ENCODE results near the gene DNER.
"Not testable (repeated sequence)": the region's sequence is repeated elsewhere in the genome, so short reads cannot be mapped to it uniquely, and the experiment has no call there.

Gene DNER

GRCh38 chr2:229409751-229410181, 304.6 kb downstream of the DNER start:
- in situ Hi-C loops (cut with MboI; ENCODE audit: low sequenced_read_pairs) = no loop called here

DNA sequence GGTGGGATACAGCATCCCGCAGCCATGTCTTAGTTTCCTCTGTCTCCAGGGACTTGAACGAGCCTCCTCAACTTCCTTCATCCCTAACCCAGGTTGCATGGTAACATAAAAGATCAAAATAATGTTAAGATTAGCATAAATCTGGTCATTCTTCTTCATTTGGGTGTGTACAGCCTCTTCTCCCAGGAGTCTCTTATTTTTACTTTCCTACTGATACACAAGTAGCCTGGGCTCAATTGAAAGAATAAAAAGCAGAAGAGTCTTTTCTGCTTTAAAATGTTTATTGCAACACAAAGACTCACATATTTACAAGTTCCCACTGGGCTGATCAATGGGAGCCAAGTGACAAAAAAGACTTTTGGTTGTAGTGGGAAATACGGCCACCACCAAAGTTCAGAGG, 305.4 kb downstream of the DNER start:
- in situ Hi-C loops (cut with MboI; ENCODE audit: low sequenced_read_pairs) = no loop called here

DNA sequence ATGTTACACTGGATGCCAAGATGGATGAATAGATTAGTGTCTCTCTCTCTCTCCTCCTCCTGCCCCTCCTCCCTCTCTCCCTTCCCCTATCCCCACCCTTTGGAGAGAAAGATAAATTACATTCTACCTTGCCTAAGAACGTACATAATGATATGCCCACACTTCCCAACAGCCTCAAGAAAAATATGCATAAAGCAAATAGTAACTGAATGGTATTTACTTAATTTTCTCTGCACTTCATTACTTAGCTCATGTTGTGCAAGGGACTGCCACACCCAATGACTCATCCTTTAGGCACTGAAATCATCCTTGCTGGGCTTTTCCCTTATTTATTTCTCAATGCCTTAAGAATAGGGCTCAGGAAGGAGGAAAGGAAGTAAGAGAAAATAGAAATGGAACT, 306.0 kb downstream of the DNER start:
- in situ Hi-C loops (cut with MboI; ENCODE audit: low sequenced_read_pairs) = no loop called here

DNA sequence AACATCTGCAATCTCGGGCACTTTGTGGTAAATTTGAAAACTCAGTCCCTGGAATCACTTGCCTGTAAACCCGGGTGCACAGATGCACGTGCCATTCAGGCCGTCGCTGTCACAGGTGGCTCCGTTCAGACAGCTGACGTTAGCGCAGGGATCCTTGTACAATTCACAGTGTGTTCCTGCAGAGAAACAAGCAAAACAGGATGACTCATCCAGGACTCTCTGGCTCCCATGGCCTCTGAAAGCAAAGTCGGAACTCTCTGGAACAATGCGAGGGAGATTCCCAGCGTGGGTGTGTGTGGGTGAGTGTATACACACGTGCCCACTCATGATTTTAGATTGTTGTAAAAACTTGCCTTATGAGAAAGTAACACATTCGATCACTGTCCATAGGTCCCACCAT, 307.2 kb downstream of the DNER start:
- in situ Hi-C loops (cut with MboI; ENCODE audit: low sequenced_read_pairs) = no loop called here

- in situ Hi-C loops (cut with MboI; ENCODE audit: low sequenced_read_pairs) = no loop called here
Observed at GRCh38 chr2:229405796-229406195, 308.6 kb downstream of the DNER start.

GRCh38 chr2:229403296-229403695, 311.1 kb downstream of the DNER start:
- in situ Hi-C loops (cut with MboI; ENCODE audit: low sequenced_read_pairs) = no loop called here

DNA sequence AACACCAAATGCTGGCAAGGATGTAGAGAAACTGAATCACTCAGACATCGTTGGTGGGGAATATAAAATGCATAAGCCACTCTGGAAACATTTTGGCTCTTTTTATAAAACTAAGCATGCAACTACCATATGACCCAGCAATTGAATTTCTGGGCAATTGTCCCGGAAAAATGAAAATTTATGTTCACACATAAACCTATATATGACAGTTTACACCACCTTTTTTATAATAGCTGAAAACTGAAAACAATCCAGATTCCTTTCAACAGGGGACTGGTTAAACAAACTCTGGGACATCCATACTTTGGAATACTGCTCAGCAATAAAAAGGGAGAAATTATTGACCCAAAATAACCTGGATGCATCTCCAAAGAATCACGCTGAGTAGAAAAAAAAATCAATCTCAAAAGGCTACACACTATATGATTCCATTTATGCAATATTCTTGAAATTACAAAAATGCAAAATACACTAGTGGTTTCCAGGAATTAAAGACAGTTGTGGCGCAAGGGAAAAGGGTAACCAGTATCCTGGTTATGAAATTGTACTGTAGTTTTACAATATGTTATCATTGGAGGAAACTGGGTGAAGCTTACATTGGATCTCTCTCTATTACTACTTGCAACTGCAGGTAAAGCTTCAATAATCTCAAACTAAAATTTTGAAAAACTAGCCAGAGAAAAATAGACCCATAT, 313.0 kb downstream of the DNER start:
- in situ Hi-C loops (cut with MboI; ENCODE audit: low sequenced_read_pairs) = no loop called here

GRCh38 chr2:229393926-229394325, 320.4 kb downstream of the DNER start:
- in situ Hi-C loops (cut with MboI; ENCODE audit: low sequenced_read_pairs) = no loop called here

GRCh38 chr2:229392196-229392595, 322.2 kb downstream of the DNER start:
- in situ Hi-C loops (cut with MboI; ENCODE audit: low sequenced_read_pairs) = no loop called here

GRCh38 chr2:229388731-229389130, 325.6 kb downstream of the DNER start:
- in situ Hi-C loops (cut with MboI; ENCODE audit: low sequenced_read_pairs) = no loop called here

DNA sequence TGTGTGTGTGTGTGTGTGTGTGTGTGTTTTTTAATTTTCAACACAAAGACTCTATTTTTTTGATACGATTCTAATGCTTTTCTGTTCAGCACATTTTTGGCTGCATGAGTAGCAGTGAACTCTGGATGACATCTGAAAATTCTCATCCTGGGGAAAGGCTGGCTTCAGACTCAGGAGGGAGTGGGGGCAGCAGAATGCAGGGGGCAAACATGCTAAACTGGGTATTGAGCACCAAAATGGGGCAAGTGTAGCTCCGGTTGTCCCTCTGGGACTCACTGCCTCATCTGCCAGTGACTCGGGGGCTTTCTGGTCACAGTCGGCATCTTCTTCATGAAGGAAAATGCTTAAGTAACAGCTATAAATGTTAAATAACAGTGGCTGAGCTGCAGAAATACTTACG, 326.5 kb downstream of the DNER start:
- in situ Hi-C loops (cut with MboI; ENCODE audit: low sequenced_read_pairs) = no loop called here

DNA sequence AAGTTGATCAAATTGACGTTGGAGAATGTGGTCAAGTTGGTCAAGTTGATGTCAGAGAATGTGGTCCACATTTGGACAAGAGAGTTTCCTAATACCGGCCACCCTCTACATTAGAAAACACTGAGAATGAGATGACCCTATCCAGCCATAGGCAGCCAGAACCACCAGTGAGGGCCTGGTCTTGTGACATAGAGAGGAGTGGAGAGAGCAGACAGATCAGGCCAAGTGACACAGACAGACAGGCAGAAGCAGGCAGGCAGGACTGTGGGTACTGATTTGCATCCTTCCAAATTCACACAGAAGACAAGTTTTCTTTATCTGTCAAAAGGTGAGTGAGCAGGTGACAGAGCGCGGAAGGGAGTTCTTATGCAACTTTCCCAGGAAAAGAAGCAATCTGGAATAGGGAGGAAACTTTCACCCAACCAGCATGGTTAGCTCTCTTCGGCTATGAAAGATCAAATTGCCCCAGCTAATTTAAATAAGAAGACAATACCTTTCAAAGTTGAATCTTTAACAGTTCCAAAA, 334.2 kb downstream of the DNER start:
- in situ Hi-C loops (cut with MboI; ENCODE audit: low sequenced_read_pairs) = no loop called here

GRCh38 chr2:229378386-229378785, 336.0 kb downstream of the DNER start:
- in situ Hi-C loops (cut with MboI; ENCODE audit: low sequenced_read_pairs) = no loop called here

GRCh38 chr2:229376866-229377265, 337.5 kb downstream of the DNER start:
- in situ Hi-C loops (cut with MboI; ENCODE audit: low sequenced_read_pairs) = no loop called here

- in situ Hi-C loops (cut with MboI; ENCODE audit: low sequenced_read_pairs) = no loop called here
Observed at GRCh38 chr2:229375251-229375650, 339.1 kb downstream of the DNER start.

GRCh38 chr2:229373311-229373710, 341.0 kb downstream of the DNER start:
- in situ Hi-C loops (cut with MboI; ENCODE audit: low sequenced_read_pairs) = not testable (repeated sequence)

GRCh38 chr2:229372207-229372606, 342.1 kb downstream of the DNER start:
- in situ Hi-C loops (cut with MboI; ENCODE audit: low sequenced_read_pairs) = no loop called here

DNA sequence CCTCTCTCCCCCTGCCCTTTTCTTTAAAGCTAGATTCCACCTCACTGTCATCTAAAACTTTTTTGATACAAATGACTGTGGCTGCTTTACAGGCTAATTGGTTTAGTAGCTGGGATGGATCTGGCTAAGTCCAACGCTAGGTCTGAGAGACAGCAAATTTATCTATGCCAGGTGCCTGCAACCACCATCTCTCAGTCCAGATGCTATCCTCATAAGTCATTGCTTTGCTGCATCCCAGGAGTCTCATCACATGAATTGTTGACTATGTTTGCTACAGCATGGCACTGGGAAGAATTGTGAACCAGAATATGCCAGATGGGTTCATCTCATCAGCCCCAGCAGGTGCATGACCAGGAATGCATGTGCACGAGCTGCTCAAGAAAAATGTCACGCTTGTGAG, 343.3 kb downstream of the DNER start:
- in situ Hi-C loops (cut with MboI; ENCODE audit: low sequenced_read_pairs) = no loop called here

GRCh38 chr2:229370509-229370908, 343.8 kb downstream of the DNER start:
- in situ Hi-C loops (cut with MboI; ENCODE audit: low sequenced_read_pairs) = no loop called here

DNA sequence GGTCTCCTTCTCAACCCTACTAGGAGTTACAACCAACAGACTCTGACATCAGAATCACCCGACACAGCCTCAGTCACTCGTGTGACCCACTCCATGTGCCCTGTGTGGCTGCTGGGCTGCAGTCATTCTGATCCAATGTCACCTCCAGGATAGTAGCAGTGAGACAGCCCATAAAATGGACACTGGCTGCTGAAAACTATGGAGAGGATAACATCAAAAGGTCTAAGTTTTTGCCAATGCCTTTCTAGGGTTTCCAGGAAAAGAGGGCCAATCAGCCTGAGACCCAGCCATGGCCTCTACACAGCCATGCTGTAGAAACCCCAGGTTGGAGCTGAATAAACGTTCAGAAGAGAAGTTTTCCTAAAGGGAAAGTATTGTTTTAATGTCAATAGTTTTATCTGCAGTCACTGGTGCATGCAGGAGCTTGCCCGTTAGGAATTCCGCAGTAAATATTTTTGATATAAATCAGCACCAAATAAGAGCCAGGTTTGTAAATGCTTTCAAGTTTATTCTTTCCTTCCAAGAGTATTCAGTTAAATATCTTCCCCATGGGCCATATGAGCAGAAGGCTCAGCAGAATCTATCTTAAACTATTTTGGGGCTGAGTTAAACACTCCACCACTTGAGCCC, 351.1 kb downstream of the DNER start:
- in situ Hi-C loops (cut with MboI; ENCODE audit: low sequenced_read_pairs) = no loop called here

- in situ Hi-C loops (cut with MboI; ENCODE audit: low sequenced_read_pairs) = no loop called here
Observed at GRCh38 chr2:229350883-229351282, 363.5 kb downstream of the DNER start.

DNA sequence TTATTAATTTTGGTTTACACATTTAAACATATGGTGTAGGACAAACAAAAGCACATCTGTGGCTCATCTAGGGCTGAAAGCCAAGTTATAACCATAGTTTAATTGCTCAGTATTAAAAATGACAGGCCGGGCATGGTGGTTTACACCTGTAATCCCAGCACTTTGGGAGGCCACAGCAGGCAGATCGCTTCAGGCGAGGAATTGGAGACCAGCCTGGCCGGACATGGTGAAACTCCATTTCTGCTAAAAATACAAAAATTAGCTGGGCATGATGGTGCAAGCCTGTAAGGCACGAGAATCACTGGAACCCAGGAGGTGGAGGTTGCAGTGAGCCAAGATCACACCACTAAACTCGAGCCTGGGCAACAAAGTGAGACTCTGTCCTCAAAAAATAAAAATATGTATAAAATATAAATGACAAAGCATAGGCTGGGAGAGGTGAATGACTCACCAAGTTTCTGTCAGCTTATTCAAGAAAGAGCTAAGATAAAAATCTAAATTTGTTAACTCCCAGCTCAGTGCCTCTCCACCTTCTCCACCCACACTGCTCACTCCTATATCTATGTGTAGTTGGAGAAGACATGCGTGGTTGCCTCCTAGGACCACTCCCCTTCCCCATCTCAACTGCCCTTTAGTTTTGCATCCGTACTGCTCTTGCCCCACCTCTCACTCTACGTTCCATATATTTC, 364.1 kb downstream of the DNER start:
- in situ Hi-C loops (cut with MboI; ENCODE audit: low sequenced_read_pairs) = no loop called here
